ENCODE measurements around the gene ADRM1.

Gene ADRM1

DNA sequence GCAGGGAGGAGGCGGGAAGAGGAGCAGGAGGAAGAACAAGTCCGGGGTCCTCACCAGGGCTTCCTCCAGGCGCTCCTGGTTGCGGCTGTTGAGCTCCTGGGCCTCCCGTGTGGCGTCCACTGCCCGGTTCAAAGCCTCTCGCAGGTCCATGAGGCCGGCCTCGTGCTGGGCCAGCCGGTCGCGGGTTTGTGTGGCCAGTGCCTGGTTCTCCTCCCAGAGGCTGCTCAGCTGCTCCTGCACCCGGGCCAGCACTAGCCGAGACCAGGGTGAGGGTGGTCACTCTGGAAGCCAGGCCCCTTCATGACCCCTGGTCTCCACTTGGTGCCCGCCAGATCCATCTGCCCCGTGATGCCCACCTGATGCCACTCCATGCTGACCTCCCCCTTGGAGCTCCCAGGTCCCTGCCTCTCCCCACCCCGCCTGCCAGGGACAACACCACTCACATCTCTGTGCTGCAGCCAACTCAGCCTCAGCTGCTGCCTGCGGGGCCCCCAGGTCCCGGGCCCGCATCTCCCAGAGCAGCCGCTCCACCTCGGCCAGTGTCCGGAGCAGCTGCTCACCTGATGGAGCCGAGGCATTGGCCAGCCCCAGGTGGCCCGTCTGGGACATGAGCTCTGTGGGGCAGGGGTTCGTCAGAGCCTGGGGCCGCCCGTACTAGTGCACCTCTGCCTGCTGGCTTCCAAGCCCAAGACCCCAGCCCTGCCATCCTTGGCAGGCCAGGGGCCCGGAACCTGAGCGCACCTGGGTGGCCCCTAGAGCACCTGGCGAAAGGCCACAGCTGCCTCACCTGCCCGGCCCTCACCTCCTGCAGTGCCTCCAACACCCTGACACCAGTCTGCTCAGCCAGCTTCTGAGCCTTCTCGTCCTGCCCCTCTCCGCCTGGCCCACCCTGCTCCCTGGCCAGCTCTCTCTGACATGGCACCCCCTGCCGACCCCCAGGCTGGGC is 15.9 kb downstream of the ADRM1 start:
- TF ChIP-seq, protein P1, sequence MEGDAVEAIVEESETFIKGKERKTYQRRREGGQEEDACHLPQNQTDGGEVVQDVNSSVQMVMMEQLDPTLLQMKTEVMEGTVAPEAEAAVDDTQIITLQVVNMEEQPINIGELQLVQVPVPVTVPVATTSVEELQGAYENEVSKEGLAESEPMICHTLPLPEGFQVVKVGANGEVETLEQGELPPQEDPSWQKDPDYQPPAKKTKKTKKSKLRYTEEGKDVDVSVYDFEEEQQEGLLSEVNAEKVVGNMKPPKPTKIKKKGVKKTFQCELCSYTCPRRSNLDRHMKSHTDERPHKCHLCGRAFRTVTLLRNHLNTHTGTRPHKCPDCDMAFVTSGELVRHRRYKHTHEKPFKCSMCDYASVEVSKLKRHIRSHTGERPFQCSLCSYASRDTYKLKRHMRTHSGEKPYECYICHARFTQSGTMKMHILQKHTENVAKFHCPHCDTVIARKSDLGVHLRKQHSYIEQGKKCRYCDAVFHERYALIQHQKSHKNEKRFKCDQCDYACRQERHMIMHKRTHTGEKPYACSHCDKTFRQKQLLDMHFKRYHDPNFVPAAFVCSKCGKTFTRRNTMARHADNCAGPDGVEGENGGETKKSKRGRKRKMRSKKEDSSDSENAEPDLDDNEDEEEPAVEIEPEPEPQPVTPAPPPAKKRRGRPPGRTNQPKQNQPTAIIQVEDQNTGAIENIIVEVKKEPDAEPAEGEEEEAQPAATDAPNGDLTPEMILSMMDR (IDR thresholded peaks at IDR 0.05; ENCODE audit: low read depth, low read length, missing control alignments) = no peak
- Histone ChIP-seq H3K4me3 (ENCODE audit: low read depth, low read length) (no peak overlapping the region), H3K27me3 (replicated peaks) (no peaks in the 10 kb centered on the region), H3K36me3 (replicated peaks) (peaks cover 61% of the 10 kb centered on the region), H3K27ac (no peak overlapping the region)
- DNase-seq = no peak
- in situ Hi-C loops (cut with HindIII; ENCODE audit: low pct_ligation_motif_present, low sequenced_read_pairs) = no loop called here

GRCh38 chr20:62319346-62319909 is 16.6 kb downstream of the ADRM1 start:
- TF ChIP-seq, protein P1 (IDR thresholded peaks at IDR 0.05; ENCODE audit: low read depth, low read length, missing control alignments) = no peak

DNA sequence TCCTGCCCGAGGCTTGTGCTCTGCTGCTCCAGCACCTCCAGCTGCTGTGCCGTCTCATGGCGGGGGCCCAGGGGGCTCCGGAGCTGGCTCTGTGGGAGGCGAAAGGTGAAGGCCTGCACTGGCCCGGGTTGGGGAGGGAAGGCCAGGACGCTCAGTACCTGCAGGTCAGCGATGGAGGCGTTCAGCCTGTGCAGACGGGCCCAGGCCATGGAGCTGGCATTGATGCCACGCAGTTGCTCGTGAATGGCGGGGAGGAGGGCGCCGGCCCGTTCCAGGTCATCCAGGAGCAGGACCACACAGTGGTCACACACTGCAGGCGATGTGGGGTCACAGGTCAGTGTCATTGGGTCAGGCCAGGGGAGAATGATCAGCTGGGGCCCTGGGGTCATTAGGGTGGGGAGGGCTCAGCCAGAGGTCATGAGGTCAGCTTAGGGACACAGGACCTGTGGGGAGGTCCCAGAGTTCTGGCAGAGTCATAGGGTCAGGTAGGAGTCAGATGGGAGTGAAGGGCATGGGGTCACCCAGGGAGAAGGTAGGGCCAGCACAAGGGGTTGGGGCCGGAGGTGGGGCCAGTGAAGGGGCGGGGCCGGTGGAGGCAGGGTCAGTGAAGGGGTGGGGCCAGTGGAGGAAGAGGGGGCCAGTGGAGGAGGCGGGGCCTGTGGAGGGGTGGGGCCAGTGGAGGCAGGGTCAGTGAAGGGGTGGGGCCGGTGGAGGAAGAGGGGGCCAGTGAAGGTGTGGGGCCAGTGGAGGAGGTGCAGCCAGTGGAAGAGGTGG is 18.0 kb downstream of the ADRM1 start:
- DNase-seq = no peak
- Histone ChIP-seq H3K36me3 (replicated peaks) (peaks cover 56% of the 10 kb centered on the region), H3K27ac (no peak overlapping the region), H3K4me3 (ENCODE audit: low read depth, low read length) (no peak overlapping the region), H3K27me3 (replicated peaks) (no peaks in the 10 kb centered on the region)
- in situ Hi-C loops (cut with HindIII; ENCODE audit: low pct_ligation_motif_present, low sequenced_read_pairs) = no loop called here
- TF ChIP-seq, protein P1 (IDR thresholded peaks at IDR 0.05; ENCODE audit: low read depth, low read length, missing control alignments) = no peak

More at GRCh38 chr20:62319346-62319909, 16.6 kb downstream of the ADRM1 start:
- in situ Hi-C loops (cut with HindIII; ENCODE audit: low pct_ligation_motif_present, low sequenced_read_pairs) = no loop called here
- peaks cover 62% of the 10 kb centered on the region for H3K36me3 ChIP-seq (replicated peaks)
- no peak for DNase-seq
- H3K4me3 ChIP-seq (ENCODE audit: low read depth, low read length) = no peak overlapping the region
- no peaks in the 10 kb centered on the region for H3K27me3 ChIP-seq (replicated peaks)
- no peak overlapping the region for H3K27ac ChIP-seq

DNA sequence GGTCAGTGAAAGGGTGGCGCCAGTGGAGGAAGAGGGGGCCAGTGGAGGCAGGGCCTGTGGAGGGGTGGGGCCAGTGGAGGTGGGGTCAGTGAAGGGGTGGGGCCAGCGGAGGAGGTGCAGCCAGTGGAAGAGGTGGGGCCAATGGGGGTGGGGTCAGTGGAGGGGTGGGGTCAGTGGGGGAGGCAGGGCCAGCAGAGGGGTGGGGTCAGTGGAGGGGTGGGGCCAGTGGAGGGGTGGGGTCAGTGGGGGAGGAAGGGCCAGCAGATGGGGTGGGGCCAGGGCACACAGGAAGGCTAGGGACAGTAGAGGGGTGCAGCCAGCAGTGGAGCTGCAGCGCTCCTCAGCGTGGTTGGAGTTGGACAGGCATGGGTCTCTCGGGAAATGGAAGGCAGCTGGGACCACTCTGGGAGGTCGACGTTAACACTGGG is 18.7 kb downstream of the ADRM1 start:
- DNase-seq = no peak
- TF ChIP-seq, protein P1 (IDR thresholded peaks at IDR 0.05; ENCODE audit: low read depth, low read length, missing control alignments) = no peak
- Histone ChIP-seq H3K36me3 (replicated peaks) (peaks cover 52% of the 10 kb centered on the region), H3K27ac (no peak overlapping the region), H3K27me3 (replicated peaks) (no peaks in the 10 kb centered on the region), H3K4me3 (ENCODE audit: low read depth, low read length) (no peak overlapping the region)
- in situ Hi-C loops (cut with HindIII; ENCODE audit: low pct_ligation_motif_present, low sequenced_read_pairs) = no loop called here

GRCh38 chr20:62321975-62322374 is 19.2 kb downstream of the ADRM1 start:
- H3K27me3 ChIP-seq (replicated peaks) = no peaks in the 10 kb centered on the region
- no peak for DNase-seq
- in situ Hi-C loops (cut with HindIII; ENCODE audit: low pct_ligation_motif_present, low sequenced_read_pairs) = no loop called here
- H3K4me3 ChIP-seq (ENCODE audit: low read depth, low read length) = no peak overlapping the region
- no peak overlapping the region for H3K27ac ChIP-seq
- H3K36me3 ChIP-seq (replicated peaks) = peaks cover 50% of the 10 kb centered on the region
- TF ChIP-seq, protein P1 (IDR thresholded peaks at IDR 0.05; ENCODE audit: low read depth, low read length, missing control alignments) = no peak
